B cell (primary cell): ENCODE data around the gene BICRAL. TPM values are rescaled to one million over a fixed set of nuclear protein-coding genes. Genes with fewer than 3 reads are reported as not detected.

Source experiments
- ATAC-seq: fragments of 200-7000 bp; cut with Tn5 transposase; one replicate; pipeline ENCODE4 v1.10.0; 2021; ENCODE audit warnings: low read depth, mild to moderate bottlenecking, moderate number of reproducible peaks, moderate library complexity
- CTCF ChIA-PET: fragments of 350-600 bp; sonication (Branson Sonifier 250); formaldehyde crosslinking; loops from one replicate; lab custom pipeline; 2021; ENCODE audit warnings: antibody characterized with exemption, inconsistent platforms; lab: Charles Lee
- POLR2A ChIA-PET: fragments of 350-600 bp; sonication (Branson Sonifier 250); formaldehyde crosslinking; loops from one replicate; lab custom pipeline; 2021; ENCODE audit warnings: antibody characterized with exemption; lab: Charles Lee
- DNase-seq: peaks from one replicate; pipeline ENCODE4 v3.0.0; 2013
- H2AFZ ChIP-seq: 2 replicates; pipeline ENCODE4 v1.6.1; 2012; ENCODE audit warnings: mild to moderate bottlenecking, low read depth, low read length; ENCODE audit not compliant: insufficient read depth, poor library complexity, severe bottlenecking
- H3K27ac ChIP-seq, 2 donors: 1 replicate in 1 of 2; 2 replicates in 1 of 2; pipeline ENCODE4 v1.5.1; 2012 to 2013; ENCODE audit warnings: low read length in 2 of 2, mild to moderate bottlenecking in 2 of 2, moderate library complexity in 1 of 2
- H3K27me3 ChIP-seq, 4 experiments: fragments of 200-600 bp in 1 of 4; sonication (generic) in 1 of 4; replicated peaks in 1 of 4; 1 replicate in 2 of 4; 2 replicates in 2 of 4; pipeline versions ENCODE4 v1.6.1 to v1.7.0; 2013 to 2016; ENCODE audit warnings: low read length in 3 of 4, mild to moderate bottlenecking in 2 of 4, mixed read lengths in 1 of 4, moderate library complexity in 1 of 4; ENCODE audit not compliant: insufficient read depth in 4 of 4, control insufficient read depth in 3 of 4; ENCODE audit errors: control extremely low read depth in 1 of 4
- H3K36me3 ChIP-seq, 2 experiments: replicated peaks in 1 of 2; 1 replicate in 1 of 2; 2 replicates in 1 of 2; pipeline versions ENCODE4 v1.6.1 to v1.7.1; 2013; ENCODE audit warnings: low read length in 1 of 2; ENCODE audit not compliant: insufficient read depth in 2 of 2, control insufficient read depth in 1 of 2; ENCODE audit errors: control extremely low read depth in 1 of 2, extremely low read depth in 1 of 2
- H3K4me1 ChIP-seq, 2 donors: fragments of 200-600 bp in 1 of 2; sonication (generic) in 1 of 2; 1 replicate in 1 of 2; 2 replicates in 1 of 2; pipeline versions ENCODE4 v1.5.1 to v1.6.1; 2013 to 2017; ENCODE audit warnings: low read length in 2 of 2; ENCODE audit not compliant: control insufficient read depth in 2 of 2, insufficient read depth in 2 of 2
- H3K4me2 ChIP-seq: replicated peaks from 2 replicates; pipeline ENCODE3; 2012; ENCODE audit warnings: mild to moderate bottlenecking, low read depth, low read length; ENCODE audit not compliant: poor library complexity, severe bottlenecking
- H3K4me3 ChIP-seq, 5 experiments: fragments of 200-600 bp in 1 of 5; sonication (generic) in 1 of 5; 1 replicate in 3 of 5; 2 replicates in 2 of 5; pipeline versions ENCODE4 v1.5.1 to v1.7.0; 2011 to 2016; ENCODE audit warnings: low read length in 4 of 5, mild to moderate bottlenecking in 4 of 5, low read depth in 2 of 5, control low read depth in 1 of 5, moderate library complexity in 1 of 5; ENCODE audit not compliant: insufficient read depth in 1 of 5; ENCODE audit errors: control extremely low read depth in 1 of 5, extremely low read depth in 1 of 5
- H3K79me2 ChIP-seq: fragments of 200-600 bp; sonication (generic); one replicate; pipeline ENCODE4 v1.6.0; 2016; ENCODE audit warnings: low read length; ENCODE audit not compliant: control insufficient read depth, insufficient read depth
- H3K9ac ChIP-seq: fragments of 200-600 bp; sonication (generic); 2 replicates; pipeline ENCODE4 v1.6.1; 2017; ENCODE audit warnings: mild to moderate bottlenecking, low read length, moderate library complexity
- H3K9me3 ChIP-seq, 3 donors: one replicate each; pipeline versions ENCODE4 v1.6.1 to v1.7.1; 2013; ENCODE audit warnings: low read length in 2 of 3; ENCODE audit not compliant: control insufficient read depth in 2 of 3, insufficient read depth in 1 of 3; ENCODE audit errors: control extremely low read depth in 1 of 3
- H4K20me1 ChIP-seq: 2 replicates; pipeline ENCODE4 v1.6.0; 2012; ENCODE audit warnings: mild to moderate bottlenecking, low read length; ENCODE audit not compliant: insufficient read depth, control insufficient read depth, poor library complexity, severe bottlenecking
- H3K27ac Mint-ChIP-seq: one replicate; pipeline ENCODE4 v1.8.0; 2021; ENCODE audit warnings: mixed read lengths
- H3K27me3 Mint-ChIP-seq: one replicate; pipeline ENCODE4 v1.8.0; 2021; ENCODE audit warnings: mixed read lengths
- H3K4me1 Mint-ChIP-seq: one replicate; pipeline ENCODE4 v1.8.0; 2021; ENCODE audit warnings: mixed read lengths
- H3K4me3 Mint-ChIP-seq: one replicate; pipeline ENCODE4 v1.8.0; 2021; ENCODE audit warnings: mixed read lengths
- H3K9me3 Mint-ChIP-seq: one replicate; pipeline ENCODE4 v1.8.0; 2022; ENCODE audit warnings: mixed read lengths; ENCODE audit not compliant: insufficient read depth
- CTCF ChIP-seq: fragments of 200-600 bp; IDR thresholded peaks from one replicate; pipeline ENCODE4 v1.8.0; 2022; ENCODE audit warnings: antibody characterized with exemption, mild to moderate bottlenecking
- EZH2 ChIP-seq: IDR thresholded peaks from 2 replicates; pipeline ENCODE4 v1.6.1; 2012; ENCODE audit warnings: borderline replicate concordance, low read depth, mild to moderate bottlenecking, moderate library complexity, low read length; ENCODE audit not compliant: insufficient read depth, poor library complexity, severe bottlenecking
- WGBS: methylation state at CpG from one replicate; pipeline ENCODE4 v1.1.5; 2013; ENCODE audit warnings: missing lambda C conversion rate; ENCODE audit not compliant: insufficient coverage; 5-methylcytosine and 5-hydroxymethylcytosine counted together
- intact Hi-C: fragments of 100-400 bp; cut with micrococcal nuclease; formaldehyde crosslinking; loops from one replicate; pipeline ENCODE4 v1.10.0; 2022
- polyA plus RNA-seq: library from polyadenylated mRNA; depleted of rRNA; stranded (reverse); fragments of >200 nt; gene quantifications from 2 replicates; pipeline ENCODE4 v1.2.3, GENCODE V29; 2012
- total RNA-seq, 2 donors: library from RNA; stranded (reverse); fragments of 120-200 nt in 1 of 2; gene quantifications; 1 replicate in 1 of 2; 2 replicates in 1 of 2; pipeline versions ENCODE4 v1.2.3 to v1.2.4, GENCODE V29; 2013 to 2022

The BICRAL gene
- total and polyA plus RNA-seq, 2 donors (not counting 1 experiment from before 2014, with no cell fraction given) = 17.5 to 34.1 TPM

GRCh38 chr6:42745640-42746462 lies 36.0 kb upstream of the BICRAL start, which contains the start of gene TBCC:
TSS of gene TBCC (minus strand) at chr6:42746103. CDS start at chr6:42746073, 30 bp downstream.
- WGBS = under 1% methylated on average over 45 of the region's 57 CpGs
- Mint-ChIP-seq H3K27me3 (no peaks in the 10 kb centered on the region), H3K4me1 (peaks cover 35% of the 10 kb centered on the region), H3K27ac (peak within 1 kb of the TSS; percentile 100), H3K4me3 (peak within 1 kb of the TSS; percentile 100), H3K9me3 (no peaks in the 10 kb centered on the region)
- Histone ChIP-seq H3K27me3 (no peaks in the 10 kb centered on the region), H3K4me3 (peak within 1 kb of the TSS; percentile 81 to 100 (median 90)), H3K9ac (peak within 1 kb of the TSS; percentile 98), H4K20me1 (peaks cover 22% of the 10 kb centered on the region), H3K27ac (peak within 1 kb of the TSS; percentile 78 to 91), H2AFZ (peak within 1 kb of the TSS; percentile 93), H3K4me1 (peaks cover 21 to 28% of the 10 kb centered on the region in 2 donors), H3K36me3 (no peaks in the 10 kb centered on the region), H3K4me2 (peak within 1 kb of the TSS; percentile 78), H3K9me3 (peaks cover 0 to 23% (median 0%) of the 10 kb centered on the region in 3 donors), H3K79me2 (peaks cover 47% of the 10 kb centered on the region)
- ATAC-seq (peak; percentile 74), DNase-seq (peak; percentile 96)
- ChIA-PET POLR2A (interaction anchor here (0.5 to 8.2 kb wide), 37 partner anchors 10 to 1673 kb away, joined by 3 to 426 read pairs (median 5); partner anchors contain the start of genes BICRAL, CNPY3, CUL7 and KLC4), CTCF (interaction anchor here (0.6 to 3.9 kb wide), 7 partner anchors 19 to 184 kb away, joined by 3 to 29 read pairs (median 7); partner anchors contain the start of genes BICRAL, CNPY3 and RPL7L1)
- intact Hi-C loops = loop anchor here (1.0 to 5.0 kb wide), 11 partner anchors 20 to 529 kb away; partner anchors contain the start of genes BICRAL, CNPY3, KLC4 and MRPL2
- TF ChIP-seq EZH2 = no peak
- no peak for TF ChIP-seq CTCF
